Measurements from ENCODE around the gene HSF5.

- TF ChIP-seq MAZ (IDR thresholded peaks at IDR 0.05; ENCODE audit: borderline replicate concordance, low read depth, low read length), result no peak
- no peak for TF ChIP-seq MAFK (IDR thresholded peaks at IDR 0.05; ENCODE audit: low read depth, low read length)
Observed at GRCh38 chr17:58436805-58437239, 51.4 kb downstream of the HSF5 start.

Data from IMR-90 (cell line).